ENCODE results near the gene ALG9.

DNA sequence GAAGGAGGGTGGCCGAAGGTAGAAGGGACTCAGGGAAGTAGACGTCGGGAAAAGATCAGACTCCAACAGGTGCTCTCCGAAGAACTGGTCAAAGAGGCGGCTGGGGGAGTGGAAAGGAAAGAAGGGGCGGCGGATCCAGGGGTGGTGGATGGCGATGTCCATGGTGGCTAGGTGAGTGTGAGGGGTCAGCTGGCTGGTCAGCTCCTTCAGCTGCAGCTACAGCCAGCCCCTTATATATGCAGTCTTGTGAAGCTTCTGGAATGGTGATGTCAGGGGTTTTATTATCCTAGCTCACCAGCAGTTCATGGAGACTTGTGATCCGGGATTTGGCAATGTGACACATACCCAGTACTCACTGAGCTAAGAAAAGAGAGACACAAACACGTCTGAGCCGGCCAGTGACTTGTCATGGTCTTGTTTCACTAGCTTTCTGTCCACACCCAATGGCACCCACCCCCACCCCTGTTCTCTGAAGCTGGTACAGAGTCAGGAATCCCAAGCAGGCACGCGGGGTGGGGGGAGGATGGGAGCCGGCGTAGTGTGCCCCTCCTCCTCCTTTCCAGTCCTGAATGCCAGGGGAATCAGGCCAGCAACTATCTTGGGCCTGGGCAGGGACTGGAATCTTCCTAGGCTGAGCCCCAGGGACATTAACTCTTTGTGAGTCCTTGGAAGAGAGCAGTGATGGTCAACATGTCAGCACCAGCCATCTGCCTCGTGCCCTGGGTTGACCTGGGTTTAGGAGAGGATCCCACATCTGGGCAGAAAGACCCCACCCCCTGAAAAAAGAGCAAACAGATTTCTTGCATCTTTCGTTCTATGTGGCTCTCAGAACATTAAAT is 40.4 kb upstream of the ALG9 start, which contains the start of gene CRYAB:
- TF ChIP-seq CTCF (conservative IDR thresholded peaks at IDR 0.05) (no peak), ZFX (IDR thresholded peaks at IDR 0.05) (no peak)

All from C4-2B (cell line).